Measurements from ENCODE around the gene RAP1B. TPM values are rescaled to one million over a fixed set of nuclear protein-coding genes. Genes with fewer than 3 reads are reported as not detected.

The RAP1B gene
- total RNA-seq, 4 donors from 2014 or later: 114 to 181 (median 149) TPM

DNA sequence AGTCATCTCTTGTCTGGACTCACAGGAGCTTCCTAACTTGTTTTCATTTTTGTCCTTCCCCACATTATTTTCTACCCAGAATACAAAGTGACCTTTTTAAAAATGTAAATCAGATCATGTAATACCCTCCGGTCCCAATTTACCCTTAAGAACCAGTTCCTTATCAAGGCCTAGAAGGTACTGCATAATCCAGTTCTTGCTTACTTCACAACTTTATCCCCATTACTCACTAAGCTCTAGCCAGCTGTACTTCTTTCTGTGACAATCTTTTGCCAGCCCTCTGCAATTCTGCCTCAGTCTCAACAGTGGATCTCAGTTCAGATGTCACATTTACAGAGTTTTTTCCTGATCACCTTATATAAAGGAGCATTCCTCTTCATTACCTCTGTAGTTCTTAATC, 11.6 kb downstream of the RAP1B start:
- WGBS: 65% methylated on average over 1 of the region's 1 CpG
- H3K27ac ChIP-seq (replicated peaks in 1 of 4): peak overlapping the region in 2 of 4 donors; percentile 1 to 9
- H3K4me1 ChIP-seq: peaks cover 47 to 84% (median 81%) of the 10 kb centered on the region in 4 donors

DNA sequence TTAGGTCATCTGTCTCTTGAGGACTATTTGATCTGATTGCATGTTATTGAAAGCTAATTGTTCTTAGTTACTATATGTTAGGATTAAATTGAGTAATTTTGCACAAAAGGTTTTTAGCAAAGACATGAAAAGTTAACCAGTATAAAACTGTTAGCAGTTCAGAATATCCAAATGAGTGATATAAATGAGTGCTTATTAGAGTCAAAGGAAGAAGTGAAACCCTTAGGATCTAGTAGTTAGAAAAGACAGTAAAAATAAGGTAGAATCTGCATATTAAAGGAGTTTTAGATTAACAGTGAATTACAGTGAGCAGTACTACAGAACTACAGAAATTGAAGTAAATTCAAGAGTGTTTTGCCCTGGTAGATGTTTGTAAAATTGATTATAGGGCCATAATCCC, 12.4 kb downstream of the RAP1B start:
- intact Hi-C loops (cut with DNase I): no loop called here
- DNase-seq (ENCODE audit: extremely low spot score): no peak

More for the DNA sequence above, 11.6 kb downstream of the RAP1B start:
- DNase-seq (ENCODE audit: extremely low spot score): no peak
- TF ChIP-seq EP300 (IDR thresholded peaks at IDR 0.05) (no peak), POLR2AphosphoS5 (IDR thresholded peaks at IDR 0.05) (no peak)
- H3K4me3 ChIP-seq: no peak overlapping the region
- intact Hi-C loops (cut with DNase I): no loop called here
- peaks cover 0 to 6% (median 5%) of the 10 kb centered on the region in 4 donors for H3K36me3 ChIP-seq
- no peaks in the 10 kb centered on the region for H3K27me3 ChIP-seq
- H3K9me3 ChIP-seq: no peaks in the 10 kb centered on the region

GRCh38 chr12:68623984-68624383, 13.3 kb downstream of the RAP1B start:
- no peak for DNase-seq (ENCODE audit: extremely low spot score)
- Histone ChIP-seq H3K27me3 (no peaks in the 10 kb centered on the region), H3K4me3 (no peak overlapping the region), H3K9me3 (peaks cover 0 to 10% (median 6%) of the 10 kb centered on the region in 4 donors), H3K27ac (replicated peaks in 1 of 4) (no peak overlapping the region), H3K4me1 (peaks cover 31 to 71% (median 68%) of the 10 kb centered on the region in 4 donors), H3K36me3 (peaks cover 0 to 14% (median 6%) of the 10 kb centered on the region in 4 donors)
- intact Hi-C loops (cut with DNase I): no loop called here
- 100% methylated on average over 1 of the region's 1 CpG for whole genome bisulfite sequencing
- TF ChIP-seq CTCF (IDR thresholded peaks at IDR 0.05) (no peak), EP300 (IDR thresholded peaks at IDR 0.05) (no peak), POLR2A (IDR thresholded peaks at IDR 0.05; ENCODE audit: low read depth) (no peak), POLR2AphosphoS5 (IDR thresholded peaks at IDR 0.05) (no peak)

More for the DNA sequence above, 12.4 kb downstream of the RAP1B start:
- Histone ChIP-seq H3K4me3 (no peak overlapping the region), H3K27me3 (no peaks in the 10 kb centered on the region), H3K4me1 (peaks cover 39 to 76% (median 73%) of the 10 kb centered on the region in 4 donors), H3K27ac (replicated peaks in 1 of 4) (no peak overlapping the region), H3K9me3 (peaks cover 0 to 6% (median 5%) of the 10 kb centered on the region in 4 donors), H3K36me3 (peaks cover 0 to 14% (median 6%) of the 10 kb centered on the region in 4 donors)
- TF ChIP-seq CTCF (IDR thresholded peaks at IDR 0.05): no peak
- TF ChIP-seq POLR2AphosphoS5 (IDR thresholded peaks at IDR 0.05): no peak
- TF ChIP-seq POLR2A (IDR thresholded peaks at IDR 0.05; ENCODE audit: low read depth): no peak
- TF ChIP-seq EP300 (IDR thresholded peaks at IDR 0.05): no peak

GRCh38 chr12:68624933-68625332, 14.2 kb downstream of the RAP1B start:
- H3K4me3 ChIP-seq: no peak overlapping the region
- WGBS: 97% methylated on average over 2 of the region's 2 CpGs

More at GRCh38 chr12:68624933-68625332, 14.2 kb downstream of the RAP1B start:
- Histone ChIP-seq H3K9me3 (peaks cover 0 to 10% (median 6%) of the 10 kb centered on the region in 4 donors), H3K4me1 (peaks cover 27 to 68% (median 65%) of the 10 kb centered on the region in 4 donors), H3K27ac (replicated peaks in 1 of 4) (no peak overlapping the region), H3K27me3 (no peaks in the 10 kb centered on the region), H3K36me3 (peaks cover 0 to 14% (median 6%) of the 10 kb centered on the region in 4 donors)
- TF ChIP-seq POLR2A (IDR thresholded peaks at IDR 0.05; ENCODE audit: low read depth) (no peak), POLR2AphosphoS5 (IDR thresholded peaks at IDR 0.05) (no peak), EP300 (IDR thresholded peaks at IDR 0.05) (no peak), CTCF (IDR thresholded peaks at IDR 0.05) (no peak)
- intact Hi-C loops (cut with DNase I): no loop called here
- no peak for DNase-seq (ENCODE audit: extremely low spot score)

Data from esophagus muscularis mucosa (tissue), 4 donors.